Mesenchymal stem cell (in vitro differentiated cells and primary cell): ENCODE measurements around the gene GULP1.

ENCODE experiments used
- DNase-seq: peaks from one replicate; pipeline ENCODE4 v3.0.0-alpha.2; 2013
- H2AFZ ChIP-seq: one replicate; pipeline ENCODE4 v1.6.1; 2013; ENCODE audit warnings: low read depth, mild to moderate bottlenecking, control low read depth, inconsistent platforms, low read length, moderate library complexity
- H2AK5ac ChIP-seq: 2 replicates; pipeline ENCODE4 v1.6.1; 2013; ENCODE audit warnings: low read length, moderate library complexity, mild to moderate bottlenecking, inconsistent platforms; ENCODE audit not compliant: severe bottlenecking
- H2BK120ac ChIP-seq: one replicate; pipeline ENCODE4 v1.6.1; 2013; ENCODE audit warnings: low read depth, mild to moderate bottlenecking, inconsistent platforms, low read length, moderate library complexity
- H2BK12ac ChIP-seq, 2 experiments: one replicate each; pipeline ENCODE4 v1.6.1; 2013; ENCODE audit warnings: inconsistent platforms in 2 of 2, low read length in 2 of 2, mild to moderate bottlenecking in 2 of 2, moderate library complexity in 2 of 2, control low read depth in 1 of 2
- H2BK15ac ChIP-seq: one replicate; pipeline ENCODE4 v1.6.1; 2013; ENCODE audit warnings: mild to moderate bottlenecking, low read depth, inconsistent platforms; ENCODE audit not compliant: poor library complexity, severe bottlenecking
- H2BK5ac ChIP-seq: 2 replicates; pipeline ENCODE4 v1.6.1; 2013; ENCODE audit warnings: low read depth, mild to moderate bottlenecking, low read length, control low read depth, inconsistent platforms; ENCODE audit not compliant: poor library complexity, severe bottlenecking
- H3K14ac ChIP-seq, 2 experiments: one replicate each; pipeline ENCODE4 v1.6.1; 2013; ENCODE audit warnings: inconsistent platforms in 2 of 2, low read length in 2 of 2, control low read depth in 1 of 2, mild to moderate bottlenecking in 1 of 2, moderate library complexity in 1 of 2
- H3K18ac ChIP-seq, 2 experiments: one replicate each; pipeline ENCODE4 v1.6.1; 2013; ENCODE audit warnings: inconsistent platforms in 2 of 2, low read length in 2 of 2, control low read depth in 1 of 2, low read depth in 1 of 2, mild to moderate bottlenecking in 1 of 2
- H3K23ac ChIP-seq, 2 experiments: one replicate each; pipeline ENCODE4 v1.6.1; 2013; ENCODE audit warnings: inconsistent platforms in 2 of 2, low read length in 2 of 2, mild to moderate bottlenecking in 2 of 2, moderate library complexity in 2 of 2, control low read depth in 1 of 2
- H3K27ac ChIP-seq: 2 replicates; pipeline ENCODE4 v1.5.1; 2013; ENCODE audit warnings: mild to moderate bottlenecking, moderate library complexity, low read length, control low read depth, inconsistent platforms; ENCODE audit not compliant: poor library complexity, severe bottlenecking
- H3K27me3 ChIP-seq, 2 experiments: 2 replicates each; pipeline versions ENCODE4 v1.6.1 to v1.7.0; 2013; ENCODE audit warnings: low read length in 2 of 2, mild to moderate bottlenecking in 2 of 2, moderate library complexity in 2 of 2, control low read depth in 1 of 2, inconsistent platforms in 1 of 2; ENCODE audit not compliant: control insufficient read depth in 1 of 2, insufficient read depth in 1 of 2
- H3K36me3 ChIP-seq, 2 experiments: 2 replicates each; pipeline versions ENCODE4 v1.6.1 to v1.7.0; 2013; ENCODE audit warnings: low read length in 2 of 2, control low read depth in 1 of 2, inconsistent platforms in 1 of 2, low read depth in 1 of 2, mild to moderate bottlenecking in 1 of 2; ENCODE audit not compliant: insufficient read depth in 2 of 2, control insufficient read depth in 1 of 2
- H3K4ac ChIP-seq, 2 experiments: one replicate each; pipeline ENCODE4 v1.6.1; 2013; ENCODE audit warnings: inconsistent platforms in 2 of 2, low read length in 2 of 2, mild to moderate bottlenecking in 2 of 2, moderate library complexity in 2 of 2, control low read depth in 1 of 2, low read depth in 1 of 2
- H3K4me1 ChIP-seq: 2 replicates; pipeline ENCODE4 v1.6.1; 2013; ENCODE audit warnings: low read depth, low read length, control low read depth; ENCODE audit not compliant: control insufficient read depth, insufficient read depth
- H3K4me2 ChIP-seq: 2 replicates; pipeline ENCODE4 v1.6.1; 2013; ENCODE audit warnings: low read length, mild to moderate bottlenecking, inconsistent platforms; ENCODE audit not compliant: poor library complexity, severe bottlenecking
- H3K4me3 ChIP-seq, 2 experiments: 2 replicates each; pipeline versions ENCODE4 v1.5.1 to v1.7.0; 2013; ENCODE audit warnings: low read length in 2 of 2, mild to moderate bottlenecking in 2 of 2, control low read depth in 1 of 2, low read depth in 1 of 2; ENCODE audit not compliant: insufficient read depth in 1 of 2
- H3K79me1 ChIP-seq: replicated peaks from 2 replicates; pipeline ENCODE4 v1.6.1; 2013; ENCODE audit warnings: mild to moderate bottlenecking, control low read depth, low read length, inconsistent platforms; ENCODE audit not compliant: poor library complexity, severe bottlenecking
- H3K9ac ChIP-seq: 2 replicates; pipeline ENCODE4 v1.7.0; 2013; ENCODE audit warnings: mild to moderate bottlenecking, low read length, moderate library complexity
- H3K9me3 ChIP-seq: 2 replicates; pipeline ENCODE4 v1.7.0; 2013; ENCODE audit warnings: mild to moderate bottlenecking, low read length; ENCODE audit not compliant: control insufficient read depth
- H4K8ac ChIP-seq: one replicate; pipeline ENCODE4 v1.6.1; 2013; ENCODE audit warnings: inconsistent platforms, mild to moderate bottlenecking, low read length, moderate library complexity
- H4K91ac ChIP-seq: one replicate; pipeline ENCODE4 v1.6.1; 2013; ENCODE audit warnings: mild to moderate bottlenecking, low read length, inconsistent platforms
- WGBS: methylation state at CpG from one replicate; pipeline ENCODE4 v1.1.7; 2013; ENCODE audit warnings: mixed read lengths; 5-methylcytosine and 5-hydroxymethylcytosine counted together

The GULP1 gene

DNA sequence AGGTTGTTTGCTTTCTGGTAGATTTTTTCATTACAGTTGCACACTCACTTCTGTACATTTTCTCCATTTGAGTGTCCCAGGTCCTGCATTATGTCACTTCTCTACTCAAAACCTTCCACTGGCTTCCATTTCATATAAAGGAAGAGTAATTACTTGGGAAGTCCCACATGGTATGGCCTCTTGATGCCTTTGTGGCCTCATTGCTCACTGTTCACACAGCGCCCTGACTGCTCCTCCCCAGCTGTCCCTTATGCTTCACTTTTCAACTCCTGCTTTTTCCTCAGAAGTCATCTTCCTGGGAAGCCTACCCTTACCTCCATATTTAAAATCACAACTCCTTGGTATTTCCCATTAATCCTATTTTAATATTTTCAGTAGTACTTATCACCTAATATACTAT is 24.7 kb downstream of the GULP1 start:
- Histone ChIP-seq H3K4me1 (peaks cover 3% of the 10 kb centered on the region), H3K9ac (no peak overlapping the region), H3K18ac (no peak overlapping the region), H4K91ac (no peak overlapping the region), H2AK5ac (no peak overlapping the region), H2BK5ac (no peak overlapping the region), H3K27me3 (no peaks in the 10 kb centered on the region), H3K4ac (no peak overlapping the region), H2BK15ac (no peak overlapping the region), H3K4me3 (no peak overlapping the region), H3K4me2 (no peak overlapping the region), H3K23ac (no peak overlapping the region), H4K8ac (no peak overlapping the region), H3K9me3 (peaks cover 3% of the 10 kb centered on the region), H2BK120ac (no peak overlapping the region), H3K36me3 (no peaks in the 10 kb centered on the region), H2AFZ (no peak overlapping the region), H3K14ac (no peak overlapping the region), H3K79me1 (peaks cover 11% of the 10 kb centered on the region), H2BK12ac (no peak overlapping the region), H3K27ac (no peak overlapping the region)
- WGBS = 90% methylated on average over 1 of the region's 1 CpG
- no peak for DNase-seq

DNA sequence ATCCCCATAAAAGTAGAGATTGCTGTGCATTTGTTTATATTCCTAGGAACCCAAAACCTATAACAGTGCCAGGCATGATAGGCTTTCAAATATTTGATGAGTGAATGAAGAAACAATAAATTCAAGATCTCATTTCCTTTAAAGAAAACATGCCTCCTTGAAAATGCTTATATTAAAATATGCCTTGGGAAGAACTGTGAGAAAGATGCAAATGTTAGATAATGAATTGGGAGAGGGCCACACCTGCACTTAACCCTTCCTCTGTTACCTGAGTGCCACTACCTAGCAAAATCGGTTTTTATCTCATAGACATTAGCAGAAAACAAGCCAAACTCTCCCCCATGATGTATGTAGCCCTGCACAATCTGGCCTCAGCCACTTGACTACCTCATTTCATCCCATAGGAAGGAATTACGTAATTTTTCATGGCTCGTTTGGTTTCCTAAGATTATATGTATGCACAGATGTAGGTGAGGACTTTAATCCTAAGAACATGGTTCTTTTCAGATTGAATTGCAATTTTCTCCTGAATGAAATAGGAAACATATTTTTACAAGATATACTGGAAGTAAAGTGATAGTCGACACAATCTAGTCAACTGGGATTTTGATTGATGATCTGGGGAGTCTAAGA is 25.2 kb downstream of the GULP1 start:
- Histone ChIP-seq H4K91ac (no peak overlapping the region), H3K14ac (no peak overlapping the region), H3K4ac (no peak overlapping the region), H4K8ac (no peak overlapping the region), H3K9me3 (peaks cover 3% of the 10 kb centered on the region), H3K23ac (no peak overlapping the region), H3K27me3 (no peaks in the 10 kb centered on the region), H2AFZ (no peak overlapping the region), H2BK12ac (no peak overlapping the region), H3K79me1 (peaks cover 11% of the 10 kb centered on the region), H3K4me3 (no peak overlapping the region), H2BK120ac (no peak overlapping the region), H3K27ac (no peak overlapping the region), H2BK15ac (no peak overlapping the region), H3K4me2 (no peak overlapping the region), H3K4me1 (peaks cover 3% of the 10 kb centered on the region), H2AK5ac (no peak overlapping the region), H2BK5ac (no peak overlapping the region), H3K18ac (no peak overlapping the region), H3K9ac (no peak overlapping the region), H3K36me3 (no peaks in the 10 kb centered on the region)
- WGBS = 88% methylated on average over 3 of the region's 4 CpGs
- no peak for DNase-seq

DNA sequence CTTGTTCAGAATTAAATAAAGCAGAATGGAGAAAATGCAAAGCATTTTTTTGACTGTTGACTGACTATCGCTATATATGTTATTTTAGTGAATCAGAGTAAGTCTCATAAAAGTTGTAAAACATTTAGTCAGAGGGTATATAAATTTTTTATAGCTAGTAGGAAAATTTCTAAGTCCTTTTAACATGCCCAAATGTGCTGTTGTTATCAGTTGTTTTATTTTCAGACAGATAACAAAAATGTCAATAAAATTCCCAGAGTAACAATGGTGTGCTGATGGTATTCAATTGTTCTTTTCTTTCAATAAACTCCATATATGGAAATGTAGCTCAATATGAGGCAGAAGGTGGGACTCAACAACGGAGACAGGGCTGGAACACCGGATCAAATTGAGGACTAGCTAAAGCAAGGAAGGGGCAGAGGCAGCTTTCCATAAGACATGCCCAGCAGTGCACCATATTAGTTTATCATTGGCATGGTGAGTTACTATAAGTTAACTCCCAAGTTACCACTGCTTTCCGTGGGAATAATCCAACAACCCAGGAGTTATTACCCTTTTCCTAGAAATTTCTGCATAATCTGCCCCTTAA is 26.6 kb downstream of the GULP1 start:
- H2BK5ac ChIP-seq = no peak overlapping the region
- peaks cover 3% of the 10 kb centered on the region for H3K9me3 ChIP-seq
- H3K4ac ChIP-seq = no peak overlapping the region
- no peak overlapping the region for H3K4me3 ChIP-seq
- no peak overlapping the region for H2BK15ac ChIP-seq
- no peak overlapping the region for H3K9ac ChIP-seq
- H3K79me1 ChIP-seq = peaks cover 11% of the 10 kb centered on the region
- H2BK12ac ChIP-seq = no peak overlapping the region
- H3K27me3 ChIP-seq = no peaks in the 10 kb centered on the region
- H3K4me2 ChIP-seq = no peak overlapping the region
- no peak overlapping the region for H4K91ac ChIP-seq
- no peak overlapping the region for H2AK5ac ChIP-seq
- WGBS = 96% methylated on average over 3 of the region's 4 CpGs
- no peak overlapping the region for H3K18ac ChIP-seq
- no peak overlapping the region for H2AFZ ChIP-seq
- H3K27ac ChIP-seq = no peak overlapping the region
- no peak for DNase-seq
- no peak overlapping the region for H3K14ac ChIP-seq
- H3K23ac ChIP-seq = no peak overlapping the region
- no peak overlapping the region for H4K8ac ChIP-seq
- H3K36me3 ChIP-seq = no peaks in the 10 kb centered on the region
- H3K4me1 ChIP-seq = peaks cover 3% of the 10 kb centered on the region
- no peak overlapping the region for H2BK120ac ChIP-seq

DNA sequence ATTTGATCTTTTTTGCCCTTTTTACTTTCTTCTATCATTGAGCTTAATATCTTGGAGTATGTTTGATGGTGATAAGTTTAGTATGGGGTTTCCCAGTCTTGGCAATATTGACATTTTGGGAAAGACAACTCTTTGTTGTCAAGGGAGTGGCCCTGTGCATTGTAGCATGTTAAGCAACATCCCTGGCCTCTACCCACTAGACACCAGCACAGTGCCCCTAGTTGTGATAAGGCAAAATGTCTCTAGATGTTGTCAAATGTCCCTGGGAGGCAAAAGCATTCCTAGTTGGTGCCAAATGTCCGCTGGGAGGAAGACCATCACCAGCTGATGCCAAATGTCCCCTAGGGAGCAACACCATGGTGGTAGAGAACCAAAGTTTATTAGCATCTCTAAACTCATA is 28.2 kb downstream of the GULP1 start:
- H2AFZ ChIP-seq = no peak overlapping the region
- no peak overlapping the region for H2BK12ac ChIP-seq
- DNase-seq = no peak
- H3K36me3 ChIP-seq = no peaks in the 10 kb centered on the region
- no peak overlapping the region for H3K23ac ChIP-seq
- peaks cover 3% of the 10 kb centered on the region for H3K9me3 ChIP-seq
- H2AK5ac ChIP-seq = no peak overlapping the region
- no peak overlapping the region for H3K4ac ChIP-seq
- H2BK120ac ChIP-seq = no peak overlapping the region
- H3K9ac ChIP-seq = no peak overlapping the region
- H2BK5ac ChIP-seq = no peak overlapping the region
- no peak overlapping the region for H2BK15ac ChIP-seq
- H3K4me3 ChIP-seq = no peak overlapping the region
- H3K79me1 ChIP-seq = peaks cover 11% of the 10 kb centered on the region
- no peak overlapping the region for H3K27ac ChIP-seq
- H3K4me2 ChIP-seq = no peak overlapping the region
- H3K4me1 ChIP-seq = peaks cover 3% of the 10 kb centered on the region
- no peak overlapping the region for H3K18ac ChIP-seq
- WGBS = 100% methylated on average over 1 of the region's 1 CpG
- no peak overlapping the region for H4K91ac ChIP-seq
- H3K14ac ChIP-seq = no peak overlapping the region
- no peak overlapping the region for H4K8ac ChIP-seq
- no peaks in the 10 kb centered on the region for H3K27me3 ChIP-seq
